NCI-H146 (cell line): ENCODE data around the gene ARHGAP27.
"Not testable (repeated sequence)": the region's sequence is repeated elsewhere in the genome, so short reads cannot be mapped to it uniquely, and the experiment has no call there.

ENCODE experiments used
- DNase-seq: peaks from one replicate; lab custom pipeline; 2025; lab: John Stamatoyannopoulos, UW

The ARHGAP27 gene, protein sequence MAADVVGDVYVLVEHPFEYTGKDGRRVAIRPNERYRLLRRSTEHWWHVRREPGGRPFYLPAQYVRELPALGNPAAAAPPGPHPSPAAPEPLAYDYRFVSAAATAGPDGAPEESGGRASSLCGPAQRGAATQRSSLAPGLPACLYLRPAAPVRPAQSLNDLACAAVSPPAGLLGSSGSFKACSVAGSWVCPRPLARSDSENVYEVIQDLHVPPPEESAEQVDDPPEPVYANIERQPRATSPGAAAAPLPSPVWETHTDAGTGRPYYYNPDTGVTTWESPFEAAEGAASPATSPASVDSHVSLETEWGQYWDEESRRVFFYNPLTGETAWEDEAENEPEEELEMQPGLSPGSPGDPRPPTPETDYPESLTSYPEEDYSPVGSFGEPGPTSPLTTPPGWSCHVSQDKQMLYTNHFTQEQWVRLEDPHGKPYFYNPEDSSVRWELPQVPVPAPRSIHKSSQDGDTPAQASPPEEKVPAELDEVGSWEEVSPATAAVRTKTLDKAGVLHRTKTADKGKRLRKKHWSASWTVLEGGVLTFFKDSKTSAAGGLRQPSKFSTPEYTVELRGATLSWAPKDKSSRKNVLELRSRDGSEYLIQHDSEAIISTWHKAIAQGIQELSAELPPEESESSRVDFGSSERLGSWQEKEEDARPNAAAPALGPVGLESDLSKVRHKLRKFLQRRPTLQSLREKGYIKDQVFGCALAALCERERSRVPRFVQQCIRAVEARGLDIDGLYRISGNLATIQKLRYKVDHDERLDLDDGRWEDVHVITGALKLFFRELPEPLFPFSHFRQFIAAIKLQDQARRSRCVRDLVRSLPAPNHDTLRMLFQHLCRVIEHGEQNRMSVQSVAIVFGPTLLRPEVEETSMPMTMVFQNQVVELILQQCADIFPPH

DNA sequence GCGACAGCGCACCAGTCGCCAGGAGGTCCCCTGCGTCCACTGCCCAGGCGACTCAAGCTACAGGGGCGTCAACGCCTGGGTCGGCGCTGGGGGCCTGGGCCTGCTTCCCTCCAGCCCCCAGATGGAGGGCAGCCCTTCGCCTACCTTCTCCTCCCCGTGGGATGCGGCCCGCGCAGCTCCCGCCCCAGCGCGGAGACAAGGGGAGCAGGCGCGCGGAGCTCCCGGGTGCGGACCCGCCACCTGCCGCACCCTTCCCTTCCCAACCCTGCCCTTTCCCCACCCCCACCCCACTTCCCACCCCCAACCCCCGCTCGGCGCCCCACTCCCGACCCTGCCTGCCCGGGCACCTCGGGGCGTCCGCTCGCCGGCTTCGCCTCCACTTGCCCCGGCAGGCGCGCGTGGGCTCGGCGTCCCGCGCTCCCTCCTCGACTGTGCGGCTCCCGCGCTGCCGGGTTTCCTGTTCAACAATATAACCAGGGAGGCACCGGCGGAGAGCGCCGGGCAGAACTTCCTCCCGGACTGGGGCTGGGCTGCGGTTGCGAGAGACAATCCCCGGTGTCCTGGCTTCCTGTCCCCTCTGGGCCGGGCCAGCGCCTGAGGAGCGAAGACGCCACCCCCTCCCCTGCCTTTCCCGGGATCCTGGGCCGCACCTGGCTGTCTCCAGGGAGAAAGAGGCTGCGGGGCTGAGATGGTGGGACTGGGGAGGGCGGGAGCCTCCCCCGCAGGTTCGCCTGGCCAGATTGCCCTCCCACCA is at the start of gene ARHGAP27:
Gene ARHGAP27 (minus strand): TSS at position 466 of the 754 bp plus-strand sequence. CDS start 2,591 bp downstream, outside the sequence.
- peak; percentile 30 for DNase-seq

DNA sequence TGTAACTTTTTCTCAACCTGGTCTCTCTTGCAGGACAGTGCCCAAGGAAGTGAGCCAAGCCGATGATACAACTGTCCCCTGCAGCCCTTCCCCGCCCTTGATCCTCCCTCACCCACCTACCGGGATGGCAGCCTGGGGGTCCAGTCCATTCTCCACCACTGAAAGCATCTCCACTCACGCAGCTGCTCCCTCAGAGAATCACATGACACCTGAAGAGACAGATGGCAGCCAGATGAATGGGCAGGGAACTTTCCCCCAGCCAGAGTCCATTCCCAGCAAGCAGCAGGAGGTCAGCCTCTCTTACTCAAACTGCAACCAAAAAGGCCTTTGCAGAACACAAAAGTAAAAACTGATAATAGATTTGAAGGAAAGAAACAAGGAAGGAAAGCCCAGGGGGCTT is 49.6 kb upstream of the ARHGAP27 start:
- DNase-seq: not testable (repeated sequence)

DNA sequence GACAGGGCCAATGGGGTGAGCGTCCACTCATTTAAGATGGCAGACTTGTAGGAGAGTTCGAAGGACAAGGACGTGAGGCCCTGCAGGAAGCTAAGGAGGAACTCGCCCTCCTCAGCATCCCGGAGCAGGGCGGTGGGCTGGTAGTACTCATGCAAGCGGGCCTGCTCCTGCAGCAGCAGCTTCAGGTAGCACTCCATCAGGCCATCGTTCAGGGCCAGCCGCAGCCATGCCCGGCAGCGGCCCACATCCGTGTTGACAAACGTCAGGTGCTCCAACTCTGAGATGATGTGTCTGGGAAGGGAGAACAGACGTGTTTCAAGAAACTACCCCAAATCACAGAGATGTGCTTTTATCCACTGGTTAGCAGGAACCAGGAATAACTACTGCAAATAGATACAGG is 42.8 kb upstream of the ARHGAP27 start:
- DNase-seq: not testable (repeated sequence)

DNA sequence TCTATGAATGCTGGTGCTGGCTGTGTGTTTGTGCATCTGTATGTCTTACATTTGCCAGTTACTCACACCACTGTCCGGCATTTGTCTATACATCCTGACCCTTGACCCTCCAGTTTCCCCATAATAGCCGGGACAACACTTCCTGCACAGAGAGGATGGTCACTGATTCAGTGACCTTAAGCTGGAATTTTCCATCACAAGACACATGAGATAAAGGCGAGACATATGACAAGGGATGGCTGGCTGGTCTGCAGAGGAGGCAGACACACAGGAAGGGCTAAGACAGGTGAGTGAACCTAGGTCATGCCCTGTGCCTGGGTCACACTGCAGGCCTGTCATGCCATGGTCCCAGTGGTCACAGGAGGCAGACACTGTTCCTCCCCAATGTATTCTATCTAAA is 39.6 kb upstream of the ARHGAP27 start:
- not testable (repeated sequence) for DNase-seq

DNA sequence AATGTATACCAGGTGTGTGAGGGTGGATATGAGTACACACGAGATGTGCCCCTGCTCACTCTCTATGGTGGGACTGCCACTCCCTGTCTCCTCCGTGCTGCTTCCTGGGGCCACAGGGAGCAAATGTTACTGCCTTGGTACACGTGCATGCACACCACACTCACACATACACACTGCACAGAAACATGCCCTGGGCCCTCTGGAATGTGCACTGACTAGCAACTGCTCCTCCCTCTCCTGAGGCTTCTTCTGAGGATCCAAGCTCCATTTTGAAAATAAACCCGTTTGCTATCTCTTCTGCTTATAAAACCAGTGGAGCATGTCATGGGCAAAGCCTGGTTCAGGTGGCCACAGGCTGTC is 36.5 kb upstream of the ARHGAP27 start:
- DNase-seq: not testable (repeated sequence)

DNA sequence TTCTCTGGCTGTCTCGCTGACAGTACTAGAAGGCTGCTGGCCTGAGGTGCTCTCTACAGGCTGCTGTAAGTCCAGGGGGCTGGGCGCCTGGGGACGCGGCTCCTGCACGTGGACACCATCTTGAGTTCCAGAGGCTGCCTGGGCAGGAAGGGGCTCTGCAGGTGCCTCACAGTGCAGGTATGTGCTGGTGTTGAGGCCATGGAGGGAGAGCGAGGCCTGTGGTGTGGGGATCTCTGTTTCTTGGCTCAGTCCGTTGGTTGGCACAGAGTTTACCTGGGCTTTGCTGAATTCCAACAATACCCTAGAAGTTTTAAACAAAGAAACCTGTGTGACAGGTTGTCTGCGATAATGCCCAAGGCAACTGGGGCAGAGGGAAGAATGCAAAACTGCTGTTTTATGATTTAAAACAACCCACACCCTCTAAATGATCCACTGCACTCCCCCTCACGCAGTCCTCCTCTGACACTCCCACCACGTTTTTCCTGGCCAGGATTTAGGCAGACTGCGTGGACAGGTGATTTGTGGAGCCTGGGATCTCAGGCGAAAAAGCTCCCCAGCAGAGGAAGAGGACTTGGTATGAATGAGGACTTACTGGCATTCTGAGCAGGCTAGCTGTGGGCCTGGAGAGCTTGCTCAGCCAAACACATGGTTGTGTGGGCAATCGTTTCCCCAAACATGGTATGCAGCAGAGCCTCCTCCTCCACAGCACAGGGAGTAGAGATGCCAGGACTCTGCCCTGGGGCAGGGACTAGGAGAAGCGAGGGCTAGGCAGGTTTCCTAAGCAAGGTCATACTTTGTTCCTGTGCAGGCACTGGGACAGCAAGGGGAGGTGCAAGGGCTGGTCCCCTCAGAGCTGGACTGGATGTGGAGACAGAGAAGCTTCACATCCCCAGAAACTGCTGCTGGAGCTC is 35.9 kb upstream of the ARHGAP27 start:
- DNase-seq: not testable (repeated sequence)

DNA sequence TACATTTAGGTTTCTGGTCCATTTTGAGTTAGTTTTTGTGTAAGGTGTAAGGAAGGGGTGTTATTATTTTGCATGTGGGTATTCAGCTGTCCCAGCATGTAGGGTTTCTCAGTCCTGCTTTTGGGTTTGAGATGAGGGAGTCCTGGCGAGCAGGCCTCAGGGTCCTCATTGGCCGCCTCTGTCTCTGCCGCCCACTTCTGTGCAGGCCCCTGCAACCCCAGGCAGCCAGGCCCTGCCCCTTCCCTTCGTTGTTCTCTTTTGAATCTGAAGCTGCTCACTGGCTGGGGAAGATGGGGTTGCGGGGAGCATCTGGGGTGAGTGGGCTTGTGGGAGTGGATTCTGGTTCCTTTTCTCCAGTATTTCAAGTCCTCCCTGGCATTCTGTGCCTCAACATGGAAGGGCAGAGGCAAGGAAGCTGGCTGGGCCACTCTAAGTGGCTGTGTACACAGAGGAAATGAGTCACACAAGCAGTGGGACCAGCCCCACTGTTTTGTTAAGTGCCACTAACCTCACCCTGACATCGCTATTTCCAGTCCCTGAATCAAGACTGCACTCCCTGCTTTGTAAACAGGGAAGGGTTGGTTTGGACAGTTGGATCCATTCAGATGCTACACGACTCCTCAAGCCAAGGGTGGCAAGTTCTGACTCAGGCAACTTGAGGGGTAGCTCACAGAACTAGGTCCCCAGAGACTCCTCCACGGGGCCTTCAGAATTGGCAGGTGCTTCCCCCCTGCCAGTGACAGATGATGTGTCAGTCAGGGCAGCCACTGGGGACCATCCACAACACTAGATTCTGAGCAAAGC is 29.1 kb upstream of the ARHGAP27 start:
- DNase-seq: not testable (repeated sequence)

DNA sequence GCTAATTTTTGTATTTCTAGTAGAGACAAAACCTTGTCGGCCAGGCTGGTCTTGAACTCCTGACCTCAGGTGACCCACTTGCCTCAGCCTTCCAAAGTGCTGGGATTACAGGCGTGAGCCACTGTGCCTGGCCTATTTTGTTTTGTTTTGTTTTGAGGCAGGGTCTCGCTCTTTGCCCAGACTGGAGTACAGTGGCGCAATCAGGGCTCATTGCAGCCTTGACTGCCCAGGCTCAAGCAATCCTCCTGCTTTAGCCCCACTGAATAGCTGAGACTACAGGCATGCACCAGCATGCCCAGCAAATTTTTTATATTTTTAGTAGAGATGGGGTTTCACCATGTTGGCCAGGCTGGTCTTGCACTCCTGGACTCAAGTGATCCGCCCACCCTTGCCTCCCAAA is 27.8 kb upstream of the ARHGAP27 start:
- not testable (repeated sequence) for DNase-seq

DNA sequence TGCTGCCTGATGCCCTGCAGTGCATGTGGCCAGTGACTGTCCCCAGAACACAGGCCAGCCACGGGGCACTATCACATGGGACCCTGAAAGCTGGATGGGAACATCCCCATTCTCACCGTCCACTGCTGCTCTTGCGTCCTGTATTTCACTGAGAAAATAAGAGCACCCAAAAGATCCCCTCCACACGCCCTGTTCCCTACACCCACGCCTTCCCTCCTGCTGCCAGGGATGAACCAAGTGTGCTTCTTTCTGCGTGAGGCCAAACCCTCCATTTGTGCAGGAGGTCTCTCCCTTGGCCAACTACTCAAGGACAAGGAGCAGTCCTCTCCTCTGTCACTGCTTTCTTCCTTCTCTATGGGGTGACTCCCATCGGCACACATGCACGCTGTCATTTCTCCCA is 21.7 kb upstream of the ARHGAP27 start:
- DNase-seq: not testable (repeated sequence)

DNA sequence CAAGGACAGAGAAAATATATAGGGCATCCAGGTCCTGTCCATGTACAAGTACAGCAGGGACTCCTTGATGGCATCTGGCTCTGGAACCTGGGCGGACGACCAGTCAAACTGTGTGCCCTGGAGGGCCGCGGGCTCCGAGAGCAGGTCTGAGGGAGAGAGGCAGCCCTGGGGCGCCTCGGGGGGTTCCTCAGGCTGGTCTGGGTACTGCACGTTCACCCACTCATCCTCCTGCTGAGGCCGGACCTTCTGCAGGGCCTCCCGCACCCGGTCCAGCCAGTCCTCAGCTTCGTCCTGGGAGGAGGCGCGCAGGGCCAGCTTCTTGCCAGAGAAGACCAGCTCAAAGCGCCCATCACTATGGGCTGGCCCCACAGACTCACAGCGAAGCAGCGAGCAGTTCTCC is 21.1 kb upstream of the ARHGAP27 start:
- DNase-seq: not testable (repeated sequence)

DNA sequence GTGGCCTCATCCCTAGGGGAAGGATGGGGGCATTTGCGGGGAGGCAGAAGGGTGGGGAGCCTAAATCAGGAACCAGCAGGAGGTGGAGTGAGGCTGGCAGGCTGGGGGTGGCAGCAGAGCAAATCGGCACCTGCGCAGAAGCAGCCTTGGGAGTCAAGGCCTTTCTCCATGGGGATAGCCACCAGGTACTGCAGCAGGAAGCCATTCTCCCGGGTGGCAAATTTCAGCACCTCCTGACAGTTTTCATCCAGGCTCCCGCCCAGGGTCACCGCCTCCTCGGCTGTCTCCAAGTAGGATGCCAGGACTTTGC is 20.5 kb upstream of the ARHGAP27 start:
- DNase-seq: not testable (repeated sequence)

DNA sequence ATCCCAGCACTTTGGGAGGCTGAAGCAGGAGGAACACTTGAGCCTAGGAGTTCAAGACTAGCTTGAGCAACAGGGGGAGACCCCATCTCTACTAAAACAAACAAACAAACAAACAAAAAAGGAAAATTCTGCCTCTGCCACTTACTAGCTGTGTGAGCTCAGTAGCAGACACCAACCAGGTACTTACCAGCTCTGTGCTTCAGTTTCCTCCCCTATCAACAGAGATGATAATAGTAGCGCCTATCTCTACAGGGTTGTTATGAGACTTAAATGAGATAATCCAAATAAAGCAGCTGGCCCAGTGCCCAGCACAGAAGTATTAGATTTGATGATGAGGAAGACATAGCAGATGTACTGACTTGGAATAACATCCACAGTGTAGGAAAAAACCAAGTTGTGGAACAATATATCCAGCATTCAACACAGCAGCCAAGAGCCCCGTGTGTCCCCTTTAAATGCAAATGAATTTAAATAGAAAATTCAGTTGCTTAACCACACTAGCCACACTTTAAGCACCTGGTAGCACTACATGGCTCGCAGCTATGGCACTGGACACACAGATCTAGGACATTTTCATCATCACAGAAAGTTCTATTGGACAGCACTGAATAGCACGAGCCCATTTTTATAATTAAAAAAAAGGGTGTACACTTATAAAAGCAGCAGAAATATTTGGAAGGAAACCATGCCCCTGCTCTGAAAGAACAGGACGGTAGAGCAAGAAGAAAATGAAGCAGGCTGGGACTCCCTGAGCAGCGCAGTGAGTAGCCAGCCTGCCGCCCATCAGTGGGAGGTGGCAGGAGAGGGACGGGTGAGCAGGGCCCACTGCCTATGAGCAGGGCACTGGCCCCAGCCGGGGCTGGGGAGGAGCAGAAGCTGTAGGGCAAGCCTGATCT is 19.9 kb upstream of the ARHGAP27 start:
- not testable (repeated sequence) for DNase-seq

DNA sequence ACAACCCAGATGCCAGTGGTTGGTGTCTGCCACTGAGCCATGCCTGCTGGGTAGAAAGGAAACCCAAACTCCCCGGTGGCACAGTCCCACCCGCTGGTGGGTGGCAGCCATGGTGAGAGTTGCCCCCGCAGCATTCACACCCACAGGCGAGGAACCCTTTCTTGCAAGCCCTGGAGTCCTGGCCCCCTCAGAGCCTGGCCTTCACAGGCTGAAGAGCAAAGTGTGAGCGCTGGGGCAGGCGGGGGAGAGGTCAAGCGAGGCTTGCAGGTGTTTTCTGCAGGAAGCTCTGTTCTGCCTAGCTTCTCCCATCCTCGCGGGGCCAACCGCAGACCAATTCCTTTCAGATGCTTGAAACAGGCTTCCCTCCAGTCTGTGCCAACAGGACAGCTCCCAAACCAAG is 19.0 kb upstream of the ARHGAP27 start:
- not testable (repeated sequence) for DNase-seq

DNA sequence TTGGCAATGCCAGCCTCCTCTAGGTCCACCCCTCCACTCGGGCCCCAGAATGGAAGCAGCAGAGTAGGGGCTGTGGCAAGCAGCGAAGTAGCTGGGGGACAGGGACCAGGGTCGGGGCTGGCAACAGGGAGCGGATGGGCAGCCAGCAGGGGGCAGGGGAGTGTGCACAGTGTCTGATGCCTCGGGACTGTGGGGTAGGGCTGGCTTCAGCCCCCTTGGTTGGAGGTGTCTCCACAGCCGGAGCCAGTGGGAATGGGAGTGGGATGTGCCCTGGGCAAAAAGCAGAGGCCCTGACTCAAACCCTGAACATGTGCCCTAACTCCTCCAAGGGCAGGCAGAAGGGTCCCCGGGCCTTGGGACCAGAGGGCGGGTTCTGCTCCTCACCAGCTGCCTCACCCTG is 18.5 kb upstream of the ARHGAP27 start:
- DNase-seq: no peak

DNA sequence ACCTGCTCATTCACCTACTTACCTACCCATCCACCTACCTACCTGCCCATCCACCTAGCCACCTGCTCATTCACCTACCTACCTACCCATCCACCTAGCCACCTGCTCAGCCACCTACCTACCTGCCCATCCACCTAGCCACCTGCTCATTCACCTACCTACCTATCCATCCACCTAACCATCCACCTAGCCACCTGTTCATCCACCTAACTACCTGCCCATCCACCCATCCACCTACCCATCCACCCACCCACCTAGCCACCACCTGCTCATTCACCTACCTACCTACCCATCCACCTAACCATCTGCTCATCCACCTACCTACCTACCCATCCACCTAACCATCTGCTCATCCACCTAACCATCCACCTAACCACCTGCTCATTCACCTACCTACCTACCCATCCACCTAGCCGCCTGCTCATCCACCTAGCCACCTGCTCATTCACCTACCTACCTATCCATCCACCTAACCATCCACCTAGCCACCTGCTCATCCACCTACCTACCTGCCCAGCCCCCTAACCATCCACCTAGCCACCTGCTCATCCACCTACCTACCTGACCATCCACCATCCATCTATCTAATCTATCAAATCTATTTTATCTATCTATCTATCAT is 17.1 kb upstream of the ARHGAP27 start:
- not testable (repeated sequence) for DNase-seq

DNA sequence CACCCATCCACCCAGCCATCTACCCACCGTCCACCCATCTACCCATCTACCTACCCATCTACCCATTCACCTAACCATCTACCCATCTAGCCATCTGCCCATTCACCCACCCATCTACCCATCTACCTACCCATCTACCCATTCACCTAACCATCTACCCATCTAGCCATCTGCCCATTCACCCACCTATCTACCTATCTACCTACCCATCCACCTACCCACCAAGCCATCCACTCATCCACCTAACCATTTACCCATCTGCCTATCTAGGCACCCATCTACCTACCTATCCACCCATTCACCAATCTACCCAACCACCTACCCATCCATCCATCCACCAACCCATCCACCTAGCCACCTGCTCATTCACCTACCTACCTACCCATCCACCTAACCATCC is 16.6 kb upstream of the ARHGAP27 start:
- not testable (repeated sequence) for DNase-seq

DNA sequence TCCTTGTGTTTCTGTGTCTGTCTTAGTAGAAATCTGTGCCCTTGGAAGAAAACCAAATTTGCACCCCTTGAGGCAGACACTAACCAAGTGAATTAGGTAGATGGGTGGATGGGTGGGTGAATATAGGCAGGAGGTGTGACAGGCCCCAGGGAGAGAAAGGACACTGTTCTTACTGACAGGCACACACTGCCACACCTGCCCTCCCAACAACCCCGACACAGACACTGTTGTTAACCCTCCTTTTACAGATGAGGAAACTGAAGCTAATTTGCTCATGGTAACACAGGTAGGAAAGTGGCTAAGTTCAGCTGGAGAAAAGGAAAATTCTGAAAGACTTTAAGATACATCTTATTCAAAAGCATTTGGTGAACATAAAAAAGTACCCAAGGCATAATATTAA is 15.8 kb upstream of the ARHGAP27 start:
- DNase-seq: not testable (repeated sequence)

DNA sequence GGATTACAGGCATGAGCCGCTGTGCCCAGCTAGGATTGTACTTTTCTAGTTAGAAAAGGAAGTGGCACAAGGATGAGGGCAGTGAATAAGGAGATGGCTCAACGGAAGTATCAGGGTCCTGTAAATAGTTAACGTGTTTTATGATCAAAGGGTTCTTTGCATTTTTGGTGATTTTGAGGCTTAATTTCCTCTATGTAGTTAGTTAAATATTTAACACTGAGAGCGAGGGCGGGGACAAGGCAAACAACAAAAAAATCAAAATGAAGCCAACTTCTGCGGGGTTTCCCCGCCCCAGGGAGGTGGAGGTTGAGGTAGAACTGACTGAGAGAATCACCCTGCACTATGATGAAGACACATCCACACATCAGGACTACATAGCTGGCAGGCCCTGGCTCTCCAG is 15.4 kb upstream of the ARHGAP27 start:
- not testable (repeated sequence) for DNase-seq

DNA sequence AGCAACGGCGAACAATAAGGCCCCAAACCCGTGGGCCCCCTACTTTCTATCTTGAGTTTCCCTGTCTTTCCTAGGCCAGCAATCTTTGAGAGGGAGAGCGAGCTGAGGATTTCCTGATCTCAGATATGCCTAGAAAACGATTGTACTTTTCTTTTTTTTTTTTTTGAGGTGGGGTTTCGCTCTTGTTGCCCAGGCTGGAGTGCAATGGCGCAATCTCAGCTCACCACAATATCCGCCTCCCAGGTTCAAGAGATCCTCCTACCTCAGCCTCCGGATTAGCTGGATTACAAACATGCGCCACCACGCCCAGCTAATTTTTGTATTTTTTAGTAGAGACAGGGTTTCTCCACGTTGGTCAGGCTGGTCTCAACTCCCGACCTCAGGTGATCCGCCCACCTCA is 15.0 kb upstream of the ARHGAP27 start:
- DNase-seq: not testable (repeated sequence)
